NCI-H82 treated with DMSO at 0.1 percent for 48 hours (cell line): ENCODE data around the gene TBC1D30.
A peak's percentile ranks its signal among the peaks of the same experiment; 100 is the strongest.

Experiments
- DNase-seq: peaks from one replicate; lab custom pipeline; 2025; ENCODE audit not compliant: unreplicated experiment; lab: John Stamatoyannopoulos, UW

Gene TBC1D30

DNA sequence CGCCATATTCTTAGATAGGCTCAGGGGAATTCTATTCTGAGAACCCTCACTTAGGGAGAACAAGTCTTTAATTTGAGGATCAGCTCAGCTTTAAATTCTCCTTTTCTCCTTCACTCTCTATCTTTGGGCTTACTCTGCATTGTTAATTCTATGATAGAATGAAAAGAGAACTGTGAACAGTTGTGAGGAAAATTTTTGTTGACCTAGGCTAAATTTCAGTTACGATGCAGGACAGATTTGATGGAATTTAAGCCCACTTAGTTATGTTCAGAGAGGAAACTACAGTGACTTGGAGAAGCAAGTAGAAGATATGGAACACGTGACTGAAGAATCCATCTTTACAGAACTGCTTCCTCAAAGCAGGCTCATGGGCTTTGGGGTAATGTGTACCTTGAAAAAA, 82.7 kb downstream of the TBC1D30 start:
- no peak for DNase-seq

DNA sequence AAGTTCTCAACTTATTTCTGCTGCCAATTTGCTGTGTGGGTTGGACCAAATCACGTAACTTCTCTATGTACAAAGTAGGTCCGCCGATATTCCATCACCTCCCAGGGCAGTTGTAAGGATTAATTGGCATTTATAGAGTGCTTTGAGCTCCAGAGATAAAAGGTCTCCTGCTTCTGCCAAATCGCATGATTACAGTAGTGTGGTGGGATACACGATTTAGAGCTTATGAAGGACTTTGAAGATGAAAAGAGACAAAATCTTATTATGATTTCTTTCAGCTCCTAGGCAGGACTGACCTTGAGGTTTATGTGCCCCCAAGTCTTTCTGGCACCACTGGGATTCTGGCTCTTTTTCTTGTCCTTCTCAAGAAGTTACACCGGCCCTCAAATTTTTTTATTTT, 84.7 kb downstream of the TBC1D30 start:
- peak; percentile 56 for DNase-seq

DNA sequence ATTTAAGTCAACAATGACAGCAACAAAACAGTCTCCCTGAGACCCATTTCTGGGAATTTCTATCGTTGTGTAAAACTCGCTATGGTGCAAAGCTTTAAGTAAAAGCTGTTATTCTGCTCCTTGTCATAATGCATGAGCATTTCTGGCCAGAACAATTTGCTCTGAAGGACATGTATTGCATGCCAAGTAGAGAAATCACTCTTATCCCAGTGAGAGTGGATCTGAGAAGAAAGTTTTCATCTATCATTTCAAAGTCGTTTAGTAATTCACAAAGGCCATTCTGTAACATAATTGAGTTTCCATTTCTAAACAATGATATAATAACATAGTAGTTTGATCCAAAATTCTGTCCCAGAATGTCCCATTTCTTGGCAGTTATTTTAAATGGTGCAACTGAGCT, 86.6 kb downstream of the TBC1D30 start:
- DNase-seq: no peak

DNA sequence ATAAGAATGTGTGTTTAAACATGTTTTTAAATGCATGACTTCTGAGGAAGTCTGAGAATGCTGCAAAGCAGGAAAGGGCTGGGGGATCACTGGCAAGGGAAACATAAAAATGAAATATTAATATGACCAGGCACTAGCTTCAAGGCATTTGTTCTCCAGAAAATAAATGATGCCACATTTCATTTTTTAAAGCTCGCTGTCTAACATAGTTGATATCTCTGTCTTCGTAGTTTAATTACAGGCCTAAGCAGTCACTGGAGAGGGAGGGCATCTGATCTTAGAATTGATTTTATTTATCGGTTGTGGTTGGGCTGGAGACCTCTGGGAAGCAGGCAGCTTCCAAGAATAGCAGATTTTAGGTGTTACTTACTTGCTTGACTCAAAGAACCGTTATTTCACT, 87.5 kb downstream of the TBC1D30 start:
- no peak for DNase-seq

DNA sequence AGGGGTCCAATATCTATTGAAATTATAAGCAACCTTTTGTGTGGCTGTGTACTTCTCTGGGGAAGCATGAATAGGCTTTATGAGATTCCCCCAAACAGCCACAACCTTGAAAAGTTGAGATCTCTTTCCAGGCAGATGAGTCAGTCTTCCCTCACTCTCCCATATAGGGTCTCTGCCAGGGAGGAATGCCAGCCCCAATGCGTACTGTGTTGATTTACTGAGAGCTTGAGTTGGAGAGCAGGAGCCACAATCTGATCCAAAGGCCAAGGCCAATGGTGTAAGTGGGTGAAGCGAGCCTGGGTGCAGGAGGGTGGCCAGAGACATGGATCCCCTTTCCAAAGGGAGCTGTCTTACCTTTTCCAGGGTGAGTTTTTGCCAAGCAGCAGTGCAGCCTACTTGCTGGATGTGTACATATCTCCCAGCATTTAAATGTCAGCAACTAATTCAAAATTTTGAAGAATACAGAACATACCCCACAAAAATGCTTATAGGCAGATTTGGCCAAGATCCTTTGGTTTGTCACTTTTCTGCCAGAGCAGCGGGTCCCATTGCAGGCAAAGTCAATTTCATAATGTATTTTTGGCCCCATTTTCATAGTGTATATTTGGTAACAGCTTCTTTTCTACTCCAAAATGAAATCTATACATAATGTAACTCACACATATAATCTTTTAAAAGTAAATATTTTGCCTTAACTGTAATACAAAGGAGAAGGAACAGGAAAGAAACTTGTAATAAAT, 88.2 kb downstream of the TBC1D30 start:
- DNase-seq: no peak

DNA sequence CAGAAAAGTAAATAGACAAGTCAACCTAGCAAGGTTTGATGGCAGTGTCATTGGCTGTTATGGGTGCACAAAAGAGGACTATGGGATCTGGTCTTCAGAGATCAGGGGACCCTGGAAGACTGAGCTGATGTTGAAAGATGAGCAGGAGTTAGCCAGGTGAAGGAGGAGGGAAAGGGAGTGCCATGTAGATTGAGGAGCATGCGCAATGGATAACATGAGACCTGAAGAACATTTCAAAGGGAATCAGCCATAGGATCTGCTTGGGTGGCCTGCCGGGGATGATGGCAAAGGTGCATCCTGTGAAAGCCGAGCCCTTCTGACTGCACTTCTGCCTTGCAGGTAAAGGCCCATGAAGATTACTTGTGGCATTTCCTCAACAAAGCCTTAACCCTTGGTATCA, 90.8 kb downstream of the TBC1D30 start:
- no peak for DNase-seq

DNA sequence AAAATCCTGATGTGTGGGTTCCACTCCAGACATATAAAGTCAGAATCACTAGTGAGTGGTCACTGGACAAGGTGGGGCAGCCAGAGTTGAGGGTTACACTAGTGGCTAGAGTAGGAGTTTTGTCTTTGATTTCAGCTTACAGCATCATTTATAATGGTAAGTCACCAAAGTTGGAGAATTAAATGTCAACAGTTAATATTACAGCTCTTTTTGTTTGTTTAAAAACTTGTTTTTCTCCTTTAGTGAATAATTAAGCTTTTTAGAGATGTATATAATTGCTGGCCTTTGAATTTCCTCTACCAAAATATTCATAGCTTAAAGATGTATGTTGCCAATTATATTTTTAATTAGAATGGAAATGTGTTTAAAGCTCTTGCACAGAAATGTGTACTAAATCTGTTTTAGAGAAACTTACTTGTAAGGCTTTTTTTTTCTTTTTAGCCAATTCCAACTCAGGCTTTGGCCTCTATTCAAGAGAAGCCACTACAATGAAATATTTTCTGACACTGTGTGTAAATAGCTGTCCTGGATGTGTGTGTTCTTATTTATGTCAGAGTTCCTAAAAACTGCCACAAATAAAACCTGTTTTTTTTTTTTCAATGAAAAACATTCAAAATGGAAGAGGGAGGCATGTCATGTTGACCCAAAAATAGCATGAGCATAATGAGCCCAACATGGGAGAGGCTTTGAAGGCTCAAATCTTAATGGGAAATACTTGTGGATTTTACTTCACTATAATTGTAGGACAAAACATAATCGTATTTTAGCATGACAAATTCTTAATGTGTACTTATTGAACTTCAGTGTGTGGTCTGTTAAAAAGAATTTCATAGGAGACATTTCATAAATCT, 92.2 kb downstream of the TBC1D30 start:
- no peak for DNase-seq

DNA sequence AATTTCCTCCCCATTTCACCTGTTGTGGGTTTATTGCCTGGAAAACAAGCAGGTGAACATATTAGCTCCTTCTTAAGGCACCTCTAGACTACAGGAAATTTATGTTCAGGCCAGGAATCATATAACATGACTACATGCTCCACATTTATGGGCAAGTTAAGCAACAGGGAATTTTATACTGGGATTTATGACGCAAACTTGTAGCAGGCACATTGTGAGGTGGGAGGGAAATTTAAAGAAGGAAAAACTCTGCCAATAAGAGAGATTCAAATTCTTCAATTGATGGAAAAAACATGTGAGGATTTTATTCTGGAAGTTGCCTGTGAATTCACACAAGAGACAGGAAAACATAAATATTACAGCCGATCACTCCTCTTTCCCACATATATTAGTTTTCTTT, 93.9 kb downstream of the TBC1D30 start:
- no peak for DNase-seq

DNA sequence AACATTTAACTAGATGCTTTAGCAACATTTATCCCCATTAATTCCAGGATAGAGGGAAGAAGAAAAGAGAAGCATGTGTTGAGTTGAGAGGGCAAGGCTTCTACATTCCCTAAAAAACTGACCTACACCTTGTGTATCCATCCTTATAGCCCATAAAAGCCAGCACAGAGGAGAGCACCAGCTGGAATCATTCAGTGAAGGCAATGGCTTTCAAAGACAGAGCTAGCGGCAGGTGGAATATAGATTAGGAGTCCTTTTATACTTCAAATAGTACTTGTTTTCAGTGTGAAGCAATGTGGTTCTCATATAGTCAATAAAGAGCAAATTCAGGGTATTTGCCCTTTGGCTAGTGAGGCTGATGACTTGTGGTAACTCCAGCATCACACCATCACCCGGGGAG, 94.4 kb downstream of the TBC1D30 start:
- DNase-seq: no peak

DNA sequence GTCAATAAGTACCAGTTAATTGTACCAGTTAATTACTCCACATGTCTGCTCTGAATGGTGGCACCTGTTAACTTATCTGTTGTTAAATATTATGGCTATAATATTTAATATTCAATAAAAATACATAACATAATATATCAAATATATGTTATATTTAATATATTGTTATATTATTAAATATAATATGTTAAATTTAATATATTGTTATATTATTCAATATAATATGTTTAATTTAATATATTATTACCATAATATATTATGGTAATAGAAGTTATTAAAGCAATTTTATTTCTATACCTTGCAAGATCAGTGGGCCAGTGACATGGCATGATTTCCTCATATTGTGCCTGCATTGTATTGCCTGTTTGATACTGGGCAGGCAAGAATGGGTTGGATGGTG, 98.4 kb downstream of the TBC1D30 start:
- DNase-seq: no peak

DNA sequence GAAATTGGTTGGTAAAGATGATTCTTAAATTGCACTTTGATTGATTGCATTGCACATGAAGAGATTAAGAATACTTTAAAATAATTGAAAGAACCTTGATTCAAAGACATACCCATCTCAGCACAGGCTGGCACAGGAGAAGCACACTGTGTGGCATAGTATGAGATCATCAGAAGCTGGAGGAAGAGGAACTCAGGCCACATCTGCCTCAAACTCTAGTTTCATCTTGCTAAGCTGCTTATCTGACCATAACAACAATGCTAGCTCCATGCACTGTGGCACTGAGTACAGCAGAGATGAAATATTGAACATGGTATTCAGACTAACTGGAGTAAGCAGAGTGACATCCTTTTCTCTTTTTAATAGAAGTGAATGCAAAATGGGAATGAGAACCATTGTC, 99.1 kb downstream of the TBC1D30 start:
- DNase-seq: no peak
